Measurements from ENCODE around the gene C1QL4. TPM values are rescaled to one million over a fixed set of nuclear protein-coding genes. Genes with fewer than 3 reads are reported as not detected.
"Not testable (repeated sequence)": the region's sequence is repeated elsewhere in the genome, so short reads cannot be mapped to it uniquely, and the experiment has no call there.

C1QL4 gene
- total RNA-seq (2022) (2.6 and 3.6 TPM in 2 replicates), Bru-seq, nascent RNA (percentile 19 among the genes with signal in this experiment), BruChase-seq, experiment 1, labeled RNA remaining after a 2-hour chase (percentile 32 among the genes with signal in this experiment), BruChase-seq, experiment 2, labeled RNA remaining after a 6-hour chase (percentile 49 among the genes with signal in this experiment)
- long read RNA-seq, partial matches to known transcripts = 0 of 4 reads
- long read RNA-seq, other reads (novel, unspliced or antisense) = 0 of 4 reads

GRCh38 chr12:49336645-49337584 is at the start of gene C1QL4:
C1QL4 (minus strand) TSS chr12:49337188; CDS start chr12:49336477, 711 bp downstream.
- intact Hi-C loops (cut with micrococcal nuclease; ENCODE audit: unreplicated experiment) = no loop called here
- peak; percentile 87 to 97 for DNase-seq
- H3K4me3 Mint-ChIP-seq (ENCODE audit: unreplicated experiment) = peak within 1 kb of the TSS; percentile 73
- POLR2A ChIA-PET = interaction anchor here (0.6 to 1.4 kb wide), 2 partner anchors 11 to 30 kb away, joined by 3 to 4 read pairs; partner anchors contain the start of gene SPATS2
- Histone ChIP-seq H3K4me3 (ENCODE audit: low read depth, low read length) (peak within 1 kb of the TSS; percentile 49), H3K9me3 (no peaks in the 10 kb centered on the region), H3K4me1 (peaks cover 13% of the 10 kb centered on the region), H3K36me3 (ENCODE audit: control insufficient read depth, insufficient read depth, low read length) (no peaks in the 10 kb centered on the region), H3K27me3 (replicated peaks; ENCODE audit: control insufficient read depth, insufficient read depth, low read length) (no peaks in the 10 kb centered on the region)
- no peaks in the 10 kb centered on the region for H3K27me3 Mint-ChIP-seq (ENCODE audit: insufficient read depth, unreplicated experiment)
- H3K36me3 Mint-ChIP-seq (ENCODE audit: insufficient read depth, unreplicated experiment) = peaks cover 8% of the 10 kb centered on the region
- TSS peak; percentile 24 for BruUV-seq (replicated peaks)
- CTCF ChIA-PET = interaction anchor here (0.6 to 3.8 kb wide), 8 partner anchors 10 to 48 kb away, joined by 3 to 49 read pairs (median 4); partner anchors contain the start of genes DNAJC22 and TROAP
- H3K9me3 Mint-ChIP-seq (ENCODE audit: unreplicated experiment) = no peaks in the 10 kb centered on the region
- peaks cover 20% of the 10 kb centered on the region for H3K4me1 Mint-ChIP-seq (ENCODE audit: low read depth, unreplicated experiment)
- H3K27ac Mint-ChIP-seq (ENCODE audit: unreplicated experiment) = no peak within 1 kb of the TSS
- TF ChIP-seq, protein P1, sequence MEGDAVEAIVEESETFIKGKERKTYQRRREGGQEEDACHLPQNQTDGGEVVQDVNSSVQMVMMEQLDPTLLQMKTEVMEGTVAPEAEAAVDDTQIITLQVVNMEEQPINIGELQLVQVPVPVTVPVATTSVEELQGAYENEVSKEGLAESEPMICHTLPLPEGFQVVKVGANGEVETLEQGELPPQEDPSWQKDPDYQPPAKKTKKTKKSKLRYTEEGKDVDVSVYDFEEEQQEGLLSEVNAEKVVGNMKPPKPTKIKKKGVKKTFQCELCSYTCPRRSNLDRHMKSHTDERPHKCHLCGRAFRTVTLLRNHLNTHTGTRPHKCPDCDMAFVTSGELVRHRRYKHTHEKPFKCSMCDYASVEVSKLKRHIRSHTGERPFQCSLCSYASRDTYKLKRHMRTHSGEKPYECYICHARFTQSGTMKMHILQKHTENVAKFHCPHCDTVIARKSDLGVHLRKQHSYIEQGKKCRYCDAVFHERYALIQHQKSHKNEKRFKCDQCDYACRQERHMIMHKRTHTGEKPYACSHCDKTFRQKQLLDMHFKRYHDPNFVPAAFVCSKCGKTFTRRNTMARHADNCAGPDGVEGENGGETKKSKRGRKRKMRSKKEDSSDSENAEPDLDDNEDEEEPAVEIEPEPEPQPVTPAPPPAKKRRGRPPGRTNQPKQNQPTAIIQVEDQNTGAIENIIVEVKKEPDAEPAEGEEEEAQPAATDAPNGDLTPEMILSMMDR (IDR thresholded peaks at IDR 0.05; ENCODE audit: insufficient read depth in 1 of 2, low read depth in 1 of 2, low read length in 1 of 2, severe bottlenecking in 1 of 2, unreplicated experiment in 1 of 2) = peak; percentile 98 to 99

DNA sequence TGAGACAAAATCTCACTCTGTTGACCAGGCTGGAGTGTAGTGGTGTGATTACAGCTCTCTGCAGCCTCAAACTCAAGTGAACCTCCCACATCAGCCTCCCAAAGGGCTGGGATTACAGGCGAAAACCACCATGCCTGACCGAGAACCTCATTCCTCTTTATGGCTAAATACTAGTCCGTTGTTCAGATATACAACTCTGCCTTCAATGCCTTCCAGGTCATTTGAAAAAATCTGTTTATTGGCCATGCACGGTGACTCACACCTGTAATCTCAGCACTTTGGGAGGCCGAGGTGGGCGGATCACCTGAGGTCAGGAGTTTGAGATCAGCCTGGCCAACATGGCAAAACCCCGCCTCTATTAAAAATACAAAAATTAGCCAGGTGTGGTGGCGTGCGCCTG is 43.2 kb upstream of the C1QL4 start:
- H3K4me3 Mint-ChIP-seq (ENCODE audit: unreplicated experiment); H3K27me3 Mint-ChIP-seq (ENCODE audit: insufficient read depth, unreplicated experiment); H3K4me3 ChIP-seq (ENCODE audit: low read depth, low read length); BruUV-seq (replicated peaks); H3K27me3 ChIP-seq (replicated peaks; ENCODE audit: control insufficient read depth, insufficient read depth, low read length); intact Hi-C loops (cut with micrococcal nuclease; ENCODE audit: unreplicated experiment); H3K36me3 Mint-ChIP-seq (ENCODE audit: insufficient read depth, unreplicated experiment); DNase-seq; H3K9me3 Mint-ChIP-seq (ENCODE audit: unreplicated experiment); H3K36me3 ChIP-seq (ENCODE audit: control insufficient read depth, insufficient read depth, low read length); H3K9me3 ChIP-seq; POLR2A ChIA-PET; H3K27ac Mint-ChIP-seq (ENCODE audit: unreplicated experiment): not testable (repeated sequence)
- CTCF ChIA-PET = interaction anchor here (0.7 kb wide), 1 partner anchor 56 kb away, joined by 3 read pairs; no protein-coding TSS in a partner anchor
- H3K4me1 Mint-ChIP-seq (ENCODE audit: low read depth, unreplicated experiment) = peaks cover 15% of the 10 kb centered on the region
- H3K4me1 ChIP-seq = peaks cover 13% of the 10 kb centered on the region

GRCh38 chr12:49377386-49377785 is 40.4 kb upstream of the C1QL4 start:
- H3K27ac Mint-ChIP-seq (ENCODE audit: unreplicated experiment) = no peak overlapping the region

More at GRCh38 chr12:49377386-49377785, 40.4 kb upstream of the C1QL4 start:
- no peaks in the 10 kb centered on the region for H3K27me3 ChIP-seq (replicated peaks; ENCODE audit: control insufficient read depth, insufficient read depth, low read length)
- Mint-ChIP-seq H3K36me3 (ENCODE audit: insufficient read depth, unreplicated experiment) (peaks cover 13% of the 10 kb centered on the region), H3K27me3 (ENCODE audit: insufficient read depth, unreplicated experiment) (no peaks in the 10 kb centered on the region), H3K4me1 (ENCODE audit: low read depth, unreplicated experiment) (peaks cover 14% of the 10 kb centered on the region), H3K4me3 (ENCODE audit: unreplicated experiment) (no peak overlapping the region), H3K9me3 (ENCODE audit: unreplicated experiment) (no peaks in the 10 kb centered on the region)
- no peaks in the 10 kb centered on the region for H3K9me3 ChIP-seq
- ChIA-PET POLR2A (interaction anchor here (0.6 kb wide), 2 partner anchors 11 to 1861 kb away, joined by 4 read pairs; no protein-coding TSS in a partner anchor), CTCF (interaction anchor here (0.6 to 1.0 kb wide), 3 partner anchors 40 to 327 kb away, joined by 3 read pairs; no protein-coding TSS in a partner anchor)
- peaks cover 13% of the 10 kb centered on the region for H3K4me1 ChIP-seq
- no TSS peak for BruUV-seq (replicated peaks)
- TF ChIP-seq, protein P1 (IDR thresholded peaks at IDR 0.05; ENCODE audit: insufficient read depth in 1 of 2, low read depth in 1 of 2, low read length in 1 of 2, severe bottlenecking in 1 of 2, unreplicated experiment in 1 of 2) = no peak
- intact Hi-C loops (cut with micrococcal nuclease; ENCODE audit: unreplicated experiment) = no loop called here
- H3K4me3 ChIP-seq (ENCODE audit: low read depth, low read length) = no peak overlapping the region
- H3K36me3 ChIP-seq (ENCODE audit: control insufficient read depth, insufficient read depth, low read length) = peaks cover 3% of the 10 kb centered on the region
- DNase-seq = no peak
